ENCODE results near the gene LSMEM2. TPM values are rescaled to one million over a fixed set of nuclear protein-coding genes. Genes with fewer than 3 reads are reported as not detected.
"Not testable (repeated sequence)": the region's sequence is repeated elsewhere in the genome, so short reads cannot be mapped to it uniquely, and the experiment has no call there.

Gene LSMEM2
- total RNA-seq, 4 donors from 2014 or later: 0.41 to 0.98 (median 0.49) TPM; not detected in 1

- Histone ChIP-seq H3K27ac (peak overlapping the region; percentile 85 to 91 (median 88)), H3K36me3 (peaks cover 0 to 5% of the 10 kb centered on the region in 2 donors), H3K9me3 (no peaks in the 10 kb centered on the region), H3K4me3 (peak overlapping the region in 3 of 4 donors; percentile 60 to 71 (median 61)), H3K27me3 (no peaks in the 10 kb centered on the region), H3K4me1 (peaks cover 29 to 48% of the 10 kb centered on the region in 2 donors)
- TF ChIP-seq POLR2A (IDR thresholded peaks at IDR 0.05): no peak
- TF ChIP-seq CTCF (IDR thresholded peaks at IDR 0.05 in 4 of 5, conservative IDR thresholded peaks at IDR 0.05 in 1 of 5): peak in 1 of 5 experiments; percentile 15
- in situ Hi-C loops (cut with MboI; ENCODE audit: low sequenced_read_pairs in 4 of 4) (no loop called here), intact Hi-C loops (cut with DNase I; ENCODE audit: low total_unique reads) (loop anchor here (2.0 kb wide), 1 partner anchor 20 kb away; no protein-coding TSS in a partner anchor)
- ATAC-seq (no peak), DNase-seq (no peak)
These were observed 21.9 kb downstream of the LSMEM2 start for GRCh38 chr3:50300681-50301254.

GRCh38 chr3:50302095-50303012, 23.5 kb downstream of the LSMEM2 start:
- no peak for TF ChIP-seq POLR2A (IDR thresholded peaks at IDR 0.05)
- no peak for TF ChIP-seq CTCF (IDR thresholded peaks at IDR 0.05 in 4 of 5, conservative IDR thresholded peaks at IDR 0.05 in 1 of 5)
- Histone ChIP-seq H3K4me3 (peak overlapping the region; percentile 45 to 52 (median 49)), H3K27ac (peak overlapping the region; percentile 85 to 91 (median 88)), H3K27me3 (no peaks in the 10 kb centered on the region), H3K9me3 (no peaks in the 10 kb centered on the region), H3K4me1 (peaks cover 29 to 48% of the 10 kb centered on the region in 2 donors), H3K36me3 (no peaks in the 10 kb centered on the region)
- DNase-seq: no peak
- intact Hi-C loops (cut with DNase I; ENCODE audit: low total_unique reads) (no loop called here), in situ Hi-C loops (cut with MboI; ENCODE audit: low sequenced_read_pairs in 4 of 4) (no loop called here)
- no peak for ATAC-seq

DNA sequence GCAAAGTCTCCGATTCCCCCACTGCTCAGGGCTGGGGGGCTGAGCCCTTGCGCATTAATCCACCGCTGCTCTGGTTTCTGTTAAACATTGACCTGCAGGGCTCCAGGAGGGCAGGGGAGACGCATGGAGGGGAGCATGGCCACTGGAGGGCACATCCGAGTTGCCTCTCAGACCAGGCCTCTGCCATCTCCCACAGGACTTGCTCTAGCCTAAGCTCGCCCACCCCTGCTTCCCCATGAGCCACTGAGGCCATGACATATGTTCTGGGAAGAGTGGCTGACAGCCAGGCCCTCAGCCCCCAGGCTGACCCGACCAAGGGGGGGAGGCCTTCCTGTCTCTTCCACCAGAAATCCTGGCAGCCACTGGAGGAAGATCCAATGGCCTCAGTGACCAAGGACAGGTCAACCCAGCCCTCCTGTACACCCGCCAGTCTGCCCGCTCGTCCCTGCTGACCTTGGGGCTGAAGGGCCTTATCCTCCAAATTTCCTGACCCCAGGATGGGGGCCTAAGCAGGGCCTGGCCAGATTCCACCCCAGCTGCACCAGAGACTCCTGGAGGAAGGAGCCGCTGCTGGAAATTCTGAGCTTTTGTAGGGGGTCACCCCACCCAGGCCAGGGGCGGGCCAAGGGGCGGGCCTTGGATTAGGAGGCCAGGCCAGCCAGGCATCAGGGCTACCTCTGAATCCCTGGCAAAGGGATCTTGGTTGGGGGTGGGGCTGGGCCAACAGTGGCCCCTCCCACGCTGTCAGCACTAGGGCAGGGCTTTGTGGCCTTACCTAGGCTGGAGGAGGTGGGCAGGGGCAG, 24.3 kb downstream of the LSMEM2 start, which contains the start of gene HYAL1:
Gene HYAL1, minus strand, starts transcription at position 562 of the 803 bp plus-strand sequence. CDS start 618 bp downstream, outside the sequence.
- in situ Hi-C loops (cut with MboI; ENCODE audit: low sequenced_read_pairs in 4 of 4) (no loop called here), intact Hi-C loops (cut with DNase I; ENCODE audit: low total_unique reads) (no loop called here)
- TF ChIP-seq CTCF (IDR thresholded peaks at IDR 0.05 in 4 of 5, conservative IDR thresholded peaks at IDR 0.05 in 1 of 5) (peak in 4 of 5 experiments; percentile 16 to 38 (median 21)), POLR2A (IDR thresholded peaks at IDR 0.05) (peak; percentile 44 to 55)
- peaks cover 28 to 44% of the 10 kb centered on the region in 2 donors for H3K4me1 ChIP-seq
- ATAC-seq (no peak), DNase-seq (peak in 1 of 2 donors; percentile 72)
- peak within 1 kb of the TSS; percentile 45 to 52 (median 49) for H3K4me3 ChIP-seq
- H3K36me3 ChIP-seq: no peaks in the 10 kb centered on the region
- H3K9me3 ChIP-seq: no peaks in the 10 kb centered on the region
- H3K27ac ChIP-seq: peak within 1 kb of the TSS; percentile 85 to 91 (median 88)
- H3K27me3 ChIP-seq: no peaks in the 10 kb centered on the region

- in situ Hi-C loops (cut with MboI; ENCODE audit: low sequenced_read_pairs in 4 of 4): no loop called here
- DNase-seq (no peak), ATAC-seq (no peak)
- H3K4me1 ChIP-seq: peaks cover 21 to 37% of the 10 kb centered on the region in 2 donors
- TF ChIP-seq CTCF (IDR thresholded peaks at IDR 0.05 in 4 of 5, conservative IDR thresholded peaks at IDR 0.05 in 1 of 5) (no peak), POLR2A (IDR thresholded peaks at IDR 0.05) (no peak)
- H3K4me3 ChIP-seq: no peak overlapping the region
- no peak overlapping the region for H3K27ac ChIP-seq
- intact Hi-C loops (cut with DNase I; ENCODE audit: low total_unique reads): no loop called here
- no peaks in the 10 kb centered on the region for H3K36me3 ChIP-seq
- no peaks in the 10 kb centered on the region for H3K27me3 ChIP-seq
- H3K9me3 ChIP-seq: no peaks in the 10 kb centered on the region
These were observed 25.7 kb downstream of the LSMEM2 start for GRCh38 chr3:50304601-50305000.

GRCh38 chr3:50312041-50312440, 33.2 kb downstream of the LSMEM2 start:
- H3K4me3 ChIP-seq; DNase-seq; H3K9me3 ChIP-seq; H3K27ac ChIP-seq; in situ Hi-C loops (cut with MboI; ENCODE audit: low sequenced_read_pairs in 4 of 4); H3K27me3 ChIP-seq; intact Hi-C loops (cut with DNase I; ENCODE audit: low total_unique reads); H3K36me3 ChIP-seq; ATAC-seq: not testable (repeated sequence)
- H3K4me1 ChIP-seq: peaks cover 16 to 17% of the 10 kb centered on the region in 2 donors

Measured in gastrocnemius medialis (tissue), 4 donors.